ENCODE results near the gene PTPRG.

GRCh38 chr3:62019906-62020305 is 458.5 kb downstream of the PTPRG start:
- TF ChIP-seq CTCF (conservative IDR thresholded peaks at IDR 0.05) = no peak
- no peak for TF ChIP-seq ZFX (IDR thresholded peaks at IDR 0.05)
